T1000 (cell line): ENCODE data around the gene PKD2.
"Not testable (repeated sequence)": the region's sequence is repeated elsewhere in the genome, so short reads cannot be mapped to it uniquely, and the experiment has no call there.

Experiments
- DNase-seq: peaks from one replicate; lab custom pipeline; 2025; ENCODE audit warnings: mixed read lengths; lab: John Stamatoyannopoulos, UW

PKD2 gene

GRCh38 chr4:88115587-88115986 is 108.2 kb downstream of the PKD2 start:
- DNase-seq, result no peak

GRCh38 chr4:88119943-88120342 is 112.5 kb downstream of the PKD2 start:
- no peak for DNase-seq

- not testable (repeated sequence) for DNase-seq
Measured at GRCh38 chr4:88122260-88122659, 114.8 kb downstream of the PKD2 start.
